ENCODE measurements around the gene CCDC57.

Gene CCDC57

GRCh38 chr17:82179946-82180475 lies 32.6 kb downstream of the CCDC57 start:
- H3K4me3 ChIP-seq (ENCODE audit: low read depth, low read length): no peak overlapping the region
- no peaks in the 10 kb centered on the region for H3K27me3 ChIP-seq (replicated peaks)
- no peak for TF ChIP-seq CTCF (IDR thresholded peaks at IDR 0.05; ENCODE audit: low read depth, low read length, missing control alignments)
- H3K27ac ChIP-seq: no peak overlapping the region
- no peak for DNase-seq
- in situ Hi-C loops (cut with HindIII; ENCODE audit: low pct_ligation_motif_present, low sequenced_read_pairs): no loop called here
- peaks cover 32% of the 10 kb centered on the region for H3K36me3 ChIP-seq (replicated peaks)

- peaks cover 26% of the 10 kb centered on the region for H3K36me3 ChIP-seq (replicated peaks)
Measured at GRCh38 chr17:82179412-82179811, 33.2 kb downstream of the CCDC57 start.

GRCh38 chr17:82178499-82179261 lies 34.0 kb downstream of the CCDC57 start:
- in situ Hi-C loops (cut with HindIII; ENCODE audit: low pct_ligation_motif_present, low sequenced_read_pairs): no loop called here
- TF ChIP-seq CTCF (IDR thresholded peaks at IDR 0.05; ENCODE audit: low read depth, low read length, missing control alignments): no peak
- no peak overlapping the region for H3K27ac ChIP-seq
- no peak for DNase-seq
- no peaks in the 10 kb centered on the region for H3K27me3 ChIP-seq (replicated peaks)
- no peak overlapping the region for H3K4me3 ChIP-seq (ENCODE audit: low read depth, low read length)
- peaks cover 21% of the 10 kb centered on the region for H3K36me3 ChIP-seq (replicated peaks)

More at GRCh38 chr17:82179412-82179811, 33.2 kb downstream of the CCDC57 start:
- Histone ChIP-seq H3K27ac (no peak overlapping the region), H3K27me3 (replicated peaks) (no peaks in the 10 kb centered on the region), H3K4me3 (ENCODE audit: low read depth, low read length) (no peak overlapping the region)
- TF ChIP-seq CTCF (IDR thresholded peaks at IDR 0.05; ENCODE audit: low read depth, low read length, missing control alignments): no peak
- no peak for DNase-seq
- in situ Hi-C loops (cut with HindIII; ENCODE audit: low pct_ligation_motif_present, low sequenced_read_pairs): no loop called here

- H3K27me3 ChIP-seq (replicated peaks): no peaks in the 10 kb centered on the region
- in situ Hi-C loops (cut with HindIII; ENCODE audit: low pct_ligation_motif_present, low sequenced_read_pairs): no loop called here
- TF ChIP-seq CTCF (IDR thresholded peaks at IDR 0.05; ENCODE audit: low read depth, low read length, missing control alignments): no peak
- peaks cover 14% of the 10 kb centered on the region for H3K36me3 ChIP-seq (replicated peaks)
- no peak overlapping the region for H3K4me3 ChIP-seq (ENCODE audit: low read depth, low read length)
- H3K27ac ChIP-seq: no peak overlapping the region
- DNase-seq: no peak
Measured at GRCh38 chr17:82177761-82178498, 34.7 kb downstream of the CCDC57 start.

- no peak for TF ChIP-seq CTCF (IDR thresholded peaks at IDR 0.05; ENCODE audit: low read depth, low read length, missing control alignments)
- Histone ChIP-seq H3K27ac (no peak overlapping the region), H3K27me3 (replicated peaks) (no peaks in the 10 kb centered on the region), H3K4me3 (ENCODE audit: low read depth, low read length) (no peak overlapping the region), H3K36me3 (replicated peaks) (peaks cover 17% of the 10 kb centered on the region)
- no peak for DNase-seq
- in situ Hi-C loops (cut with HindIII; ENCODE audit: low pct_ligation_motif_present, low sequenced_read_pairs): no loop called here
Measured at GRCh38 chr17:82177276-82177675, 35.4 kb downstream of the CCDC57 start.
